Muscle of back (tissue), 13 donors: Measurements from ENCODE around the gene TMEM205. TPM values are rescaled to one million over a fixed set of nuclear protein-coding genes. Genes with fewer than 3 reads are reported as not detected.
A peak's percentile ranks its signal among the peaks of the same experiment; 100 is the strongest.
"Not testable (repeated sequence)": the region's sequence is repeated elsewhere in the genome, so short reads cannot be mapped to it uniquely, and the experiment has no call there.

ENCODE experiments used
- DNase-seq, 3 donors: peaks; one replicate each; pipeline versions ENCODE4 v3.0.0 to v3.0.0-alpha.2; 2013
- long read RNA-seq, 9 donors: transcript quantifications; one replicate each; lab custom pipeline, GENCODE V29; 2026
- polyA plus RNA-seq, 10 donors: library from polyadenylated mRNA; unstranded; fragments of 120-200 nt; gene quantifications; one replicate each; pipeline ENCODE4 v1.2.1, GENCODE V29; 2013; ENCODE audit not compliant: insufficient read length in 10 of 10

TMEM205 gene
- 10 to 100 TPM; 35.7 to 44.1 (median 39.9) TPM for polyA plus RNA-seq
- long read RNA-seq, donor 1, transcript TMEM205-203 (2 exons, 1,147 nt): minor isoform, 5 of 21 reads
- long read RNA-seq, donor 1, transcript TMEM205-216 (4 exons, 792 nt): major isoform, 8 of 21 reads
- long read RNA-seq, donor 1, partial matches to known transcripts: 0 of 21 reads
- long read RNA-seq, donor 1, other reads (novel, unspliced or antisense): 0 of 21 reads
- long read RNA-seq, donor 2, transcript TMEM205-216 (4 exons, 792 nt): major isoform, 11 of 26 reads
- long read RNA-seq, donor 2, partial matches to known transcripts: 0 of 26 reads
- long read RNA-seq, donor 2, other reads (novel, unspliced or antisense): 0 of 26 reads
- long read RNA-seq, donor 3: 0 reads
- long read RNA-seq, donor 4, transcript TMEM205-216 (4 exons, 792 nt): major isoform, 10 of 20 reads
- long read RNA-seq, donor 4, partial matches to known transcripts: 0 of 20 reads
- long read RNA-seq, donor 4, other reads (novel, unspliced or antisense): 0 of 20 reads
- long read RNA-seq, donor 5, transcript TMEM205-216 (4 exons, 792 nt): major isoform, 13 of 27 reads
- long read RNA-seq, donor 5, partial matches to known transcripts: 0 of 27 reads
- long read RNA-seq, donor 5, other reads (novel, unspliced or antisense): 0 of 27 reads
- long read RNA-seq, donor 6, transcript TMEM205-216 (4 exons, 792 nt): major isoform, 11 of 30 reads
- long read RNA-seq, donor 6, transcript TMEM205-203 (2 exons, 1,147 nt): minor isoform, 6 of 30 reads
- long read RNA-seq, donor 6, partial matches to known transcripts: 0 of 30 reads
- long read RNA-seq, donor 6, other reads (novel, unspliced or antisense): 0 of 30 reads
- long read RNA-seq, donor 7, transcript TMEM205-201 (3 exons, 1,034 nt): minor isoform, 5 of 22 reads
- long read RNA-seq, donor 7, transcript TMEM205-216 (4 exons, 792 nt): major isoform, 7 of 22 reads
- long read RNA-seq, donor 7, partial matches to known transcripts: 0 of 22 reads
- long read RNA-seq, donor 7, other reads (novel, unspliced or antisense): 0 of 22 reads
- long read RNA-seq, donor 8, partial matches to known transcripts: 0 of 19 reads
- long read RNA-seq, donor 8, other reads (novel, unspliced or antisense): 0 of 19 reads
- long read RNA-seq, donor 9, partial matches to known transcripts: 0 of 5 reads
- long read RNA-seq, donor 9, other reads (novel, unspliced or antisense): 0 of 5 reads

DNA sequence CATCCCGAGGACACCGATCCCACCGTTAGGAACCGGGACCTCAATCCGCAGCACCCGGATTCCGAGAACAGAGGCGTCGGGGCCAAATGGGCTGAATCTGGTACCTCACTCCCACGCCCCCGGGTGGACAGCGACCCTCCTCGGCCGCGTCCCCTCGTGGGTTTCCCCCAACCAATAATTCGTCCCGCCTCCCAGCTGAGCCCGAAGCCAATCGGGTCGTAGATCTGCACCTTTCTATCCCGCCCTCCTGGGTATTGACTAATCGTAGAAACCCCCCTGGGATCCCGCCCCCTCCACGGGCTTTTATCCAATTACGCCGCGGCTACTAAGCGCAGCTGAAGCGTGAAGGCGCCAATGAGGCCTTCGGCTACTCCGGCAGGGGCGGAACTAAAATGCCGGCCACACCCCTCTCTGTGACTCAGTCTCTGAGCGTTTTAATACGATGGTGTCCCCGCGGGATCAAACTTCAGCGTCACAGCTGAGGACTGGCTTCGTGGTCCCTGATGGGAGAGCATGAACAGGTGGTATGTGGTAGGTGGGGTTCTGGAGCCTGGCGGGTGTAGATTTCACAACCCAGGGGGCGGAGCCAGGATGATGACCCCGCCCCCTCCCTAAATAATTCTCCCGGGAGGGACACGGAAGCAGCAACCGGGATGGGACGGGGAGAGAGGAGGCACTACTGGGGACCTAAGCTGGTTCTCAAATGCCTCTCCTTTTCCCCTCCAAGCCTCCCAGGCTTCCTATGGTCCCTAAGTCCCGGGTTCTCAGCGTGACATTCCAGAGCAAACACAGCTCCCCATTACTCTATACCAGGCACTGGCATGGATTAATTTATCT, at the start of gene TMEM205, which contains the start of gene CCDC159:
Gene TMEM205, minus strand, starts transcription at position 165 of the 837 bp plus-strand sequence. CDS start 649 bp downstream, outside the sequence.
Gene CCDC159, plus strand, starts transcription at position 416 of the 837 bp plus-strand sequence. Its CDS starts 88 bp downstream, at position 504.
- DNase-seq: peak; percentile 96 to 99 (median 97)

DNA sequence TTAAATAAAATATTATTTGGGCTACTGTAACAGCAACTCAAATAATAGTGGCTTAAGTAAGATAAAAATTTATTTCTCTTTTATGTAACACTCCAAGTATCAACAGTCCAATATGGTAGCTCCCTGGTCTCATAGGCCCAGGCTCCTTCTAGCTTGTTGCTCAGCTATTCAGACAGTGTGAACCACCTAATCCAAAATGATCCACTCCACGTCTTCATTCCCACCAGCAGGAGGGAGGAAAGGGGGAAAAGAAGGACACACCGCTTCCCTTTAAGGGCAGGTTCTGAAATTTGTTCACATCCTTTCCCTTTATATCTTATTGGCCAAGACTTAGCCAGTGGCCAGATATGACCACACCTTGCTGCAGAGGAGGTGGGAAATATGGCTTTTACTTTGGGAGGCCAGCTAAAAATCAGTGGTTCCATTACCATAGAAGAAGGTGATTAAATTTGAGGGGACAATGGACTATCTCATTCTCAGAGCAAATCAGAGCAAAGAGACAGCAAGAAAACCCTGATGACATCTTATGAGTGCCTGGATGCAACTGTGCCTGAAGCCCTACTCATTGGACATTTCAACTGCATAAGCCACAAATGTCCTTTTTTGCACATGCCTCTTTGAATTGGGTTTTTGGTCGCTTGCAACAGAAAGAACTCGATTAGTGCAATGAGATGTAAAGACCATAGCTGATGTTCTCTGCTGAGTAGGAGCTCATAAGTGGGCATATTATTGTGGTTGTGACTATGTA, 45.0 kb upstream of the TMEM205 start:
- no peak for DNase-seq

DNA sequence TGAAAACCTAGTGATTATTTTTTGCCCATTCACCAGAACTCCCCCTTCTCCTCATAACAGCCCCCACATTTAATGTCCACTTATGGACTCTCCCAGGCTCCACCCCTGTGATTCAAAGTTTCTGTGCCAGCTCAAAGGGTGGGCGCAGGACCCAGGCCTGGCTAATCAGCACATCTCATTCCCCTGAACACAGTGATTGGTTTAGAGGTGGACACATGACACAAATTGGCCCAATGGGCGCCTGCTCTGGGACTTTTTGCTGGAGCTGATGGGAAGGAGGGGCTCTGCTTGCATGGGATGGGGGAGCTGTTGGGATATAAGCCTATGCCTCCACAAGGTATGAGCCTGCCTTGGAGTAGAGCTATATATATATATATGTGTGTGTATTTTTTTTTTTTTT, 44.3 kb upstream of the TMEM205 start:
- no peak for DNase-seq

DNA sequence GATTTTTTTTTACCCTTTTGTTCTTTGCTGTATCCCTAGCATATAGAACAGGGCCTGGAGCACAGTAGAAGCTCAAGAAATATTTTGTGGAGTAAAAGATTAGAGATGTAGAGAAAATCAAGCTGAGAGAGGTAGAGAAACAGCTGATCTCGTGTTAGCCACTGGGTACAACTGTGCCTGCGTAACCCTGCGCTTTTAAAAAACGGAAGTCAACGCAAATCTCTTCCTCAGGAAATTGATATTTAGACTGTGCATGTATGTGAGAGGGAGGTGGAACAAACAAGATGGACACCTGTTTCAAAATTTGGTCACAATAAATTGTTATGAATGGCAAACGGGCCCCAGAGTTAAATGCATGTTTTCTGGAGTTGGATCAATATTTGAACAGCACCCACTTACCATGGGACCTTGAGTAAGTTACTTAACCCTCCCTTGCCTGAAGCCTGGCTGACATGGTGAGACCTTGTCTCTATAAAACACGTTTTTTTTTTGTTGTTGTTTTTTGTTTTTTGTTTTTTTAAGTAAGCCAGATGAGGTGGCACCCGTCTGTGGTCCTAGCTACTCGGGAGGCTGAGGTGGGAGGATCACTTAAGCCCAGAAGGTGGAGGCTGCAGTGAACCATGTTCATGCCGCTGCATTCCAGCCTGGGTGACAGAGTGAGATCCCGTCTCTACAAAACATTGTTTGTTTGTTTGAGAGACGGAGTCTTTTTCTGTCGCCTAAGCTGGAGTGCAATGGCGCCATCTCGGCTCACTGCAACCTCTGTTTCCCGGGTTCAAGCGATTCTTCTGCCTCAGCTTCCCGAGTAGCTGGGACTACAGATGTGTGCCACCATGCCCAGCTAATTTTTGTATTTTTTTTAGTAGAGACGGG, 41.3 kb upstream of the TMEM205 start:
- no peak for DNase-seq

DNA sequence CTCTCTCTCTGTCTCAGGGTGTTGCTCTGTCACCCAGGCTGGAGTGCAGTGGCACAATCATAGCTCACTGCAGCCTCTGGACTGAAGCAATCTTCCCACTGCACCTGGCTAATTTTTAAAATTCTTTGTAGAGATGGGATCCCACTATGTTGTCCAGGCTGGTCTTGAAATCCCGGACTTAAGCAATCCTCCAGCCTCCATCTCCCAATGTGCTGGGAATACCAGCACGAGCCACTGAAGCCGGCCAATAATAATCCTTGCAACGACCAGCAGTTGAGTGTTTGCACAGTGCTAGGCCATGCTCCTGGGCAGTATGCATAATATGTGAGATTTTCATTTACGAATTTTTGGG, 38.7 kb upstream of the TMEM205 start:
- DNase-seq: no peak

DNA sequence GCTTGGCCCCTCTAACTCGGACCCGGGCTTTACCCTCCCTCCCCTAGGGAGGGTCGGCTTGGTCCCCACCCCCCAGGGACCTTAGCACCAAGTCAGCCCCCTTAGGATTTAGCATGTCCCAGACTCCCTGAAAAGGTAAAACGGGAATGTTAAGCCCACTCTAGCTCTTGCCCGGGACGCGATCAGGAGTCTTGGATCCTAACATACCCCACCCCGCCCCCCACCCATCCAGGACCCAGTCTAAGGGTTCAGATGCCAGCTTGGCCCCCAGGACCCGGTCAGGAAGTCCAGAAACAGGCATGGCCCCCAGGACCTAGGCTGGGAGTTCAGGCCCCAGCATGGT, 37.6 kb upstream of the TMEM205 start:
- no peak for DNase-seq

DNA sequence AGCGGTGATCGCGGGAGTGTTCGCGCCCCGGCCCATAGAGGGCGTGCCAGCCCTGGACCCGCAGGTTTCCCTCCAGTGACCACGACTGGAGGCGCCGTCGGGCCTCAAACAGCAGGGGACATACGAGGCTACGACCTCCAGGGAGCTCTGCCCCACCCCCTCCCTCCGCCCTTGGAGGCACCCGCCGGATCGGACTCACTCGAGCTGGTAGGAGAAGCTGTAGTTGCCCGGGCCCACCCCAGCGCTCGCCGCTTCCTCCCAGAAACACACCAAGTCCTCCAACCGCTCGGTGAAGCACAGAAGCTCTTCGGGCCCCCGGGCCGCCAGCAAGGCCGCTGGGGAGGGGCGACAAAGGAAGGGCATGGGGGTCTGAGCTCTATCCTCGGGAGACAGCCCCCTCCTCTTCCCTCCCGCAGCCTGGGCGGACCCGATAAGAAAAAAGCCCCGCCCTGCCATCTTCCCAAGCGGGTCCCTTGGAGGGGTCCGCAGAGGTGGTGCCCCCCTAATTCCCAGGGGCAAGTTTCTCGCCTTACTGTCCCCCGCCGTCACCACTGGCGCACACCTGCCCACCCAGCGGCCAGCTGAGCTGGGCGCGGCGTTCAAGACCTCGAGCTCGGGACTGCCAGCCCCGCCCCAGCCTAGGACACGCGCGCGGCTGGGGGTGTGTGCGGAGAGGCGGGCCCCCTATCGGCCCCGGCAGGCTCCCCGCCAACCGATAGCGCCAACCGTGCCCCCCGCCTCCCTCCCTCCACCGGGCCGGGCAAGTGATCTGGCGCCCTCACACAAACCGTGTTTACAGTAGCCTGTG, 37.0 kb upstream of the TMEM205 start:
- DNase-seq: peak in 1 of 3 donors; percentile 50

DNA sequence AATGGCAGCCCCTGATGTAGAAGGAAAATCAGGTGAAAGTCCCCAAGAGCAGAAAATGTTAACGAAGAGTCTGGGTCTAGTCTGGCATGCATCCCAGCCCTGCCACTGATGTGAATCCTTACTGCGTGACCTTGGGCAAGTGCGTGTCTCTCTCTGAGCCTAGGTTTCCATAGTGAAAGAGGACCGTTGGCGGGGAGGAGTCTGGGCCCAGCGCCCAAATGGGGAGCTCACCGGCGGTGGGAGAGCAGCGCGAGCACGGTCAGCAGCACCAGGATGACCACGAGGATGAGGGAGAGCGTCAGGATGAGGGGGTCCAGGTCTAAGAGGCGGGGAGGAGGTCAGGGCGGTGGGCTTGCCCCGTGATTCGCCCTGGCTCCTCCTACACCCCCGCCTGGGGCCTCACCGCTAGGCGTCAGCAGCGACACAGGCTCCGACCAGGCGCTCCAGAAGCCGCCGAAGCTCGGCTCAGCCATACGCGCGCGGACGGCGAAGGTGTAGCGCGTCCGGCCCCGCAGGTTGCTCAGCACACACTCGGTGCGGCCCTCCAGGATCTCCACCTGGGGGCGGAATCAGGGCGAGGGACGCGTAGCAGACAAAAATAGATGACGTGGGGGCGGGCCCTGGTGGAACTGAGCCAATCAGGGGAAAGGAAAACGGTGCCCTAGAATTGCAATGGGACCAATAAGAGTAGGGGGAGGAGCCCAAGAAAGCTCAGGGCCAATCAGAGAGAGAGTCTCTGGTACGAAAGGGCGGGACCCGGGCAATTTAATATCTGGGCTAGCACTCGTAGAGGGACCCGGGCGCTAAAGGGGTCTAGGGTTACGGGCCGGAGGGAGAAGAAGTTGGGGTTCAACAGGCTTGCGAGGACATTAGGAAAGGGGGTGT, 34.8 kb upstream of the TMEM205 start:
- DNase-seq: peak; percentile 96 to 98 (median 97)

DNA sequence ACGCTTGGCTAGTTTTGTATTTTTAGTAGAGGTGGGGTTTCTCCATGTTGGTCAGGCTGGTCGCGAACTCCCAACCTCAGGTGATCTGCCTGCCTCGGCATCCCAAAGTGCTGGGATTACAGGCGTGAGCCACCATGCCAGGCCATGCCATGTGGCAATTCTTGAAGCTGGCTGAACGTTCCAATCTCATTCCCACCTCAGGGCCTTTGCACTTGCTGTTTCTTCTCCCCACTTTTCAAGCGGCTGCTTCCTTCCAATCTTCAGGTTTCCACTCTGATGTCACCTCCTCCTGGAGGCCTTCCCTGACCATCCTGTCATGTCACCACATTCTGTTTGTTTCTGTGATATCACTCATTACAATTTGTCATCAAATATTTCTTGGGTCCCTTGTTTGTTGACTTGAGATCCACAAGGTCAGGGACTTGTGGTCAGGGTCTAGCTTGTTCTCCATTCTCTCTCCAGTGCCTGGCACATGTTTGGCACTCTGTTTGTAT, 33.8 kb upstream of the TMEM205 start:
- DNase-seq: no peak

DNA sequence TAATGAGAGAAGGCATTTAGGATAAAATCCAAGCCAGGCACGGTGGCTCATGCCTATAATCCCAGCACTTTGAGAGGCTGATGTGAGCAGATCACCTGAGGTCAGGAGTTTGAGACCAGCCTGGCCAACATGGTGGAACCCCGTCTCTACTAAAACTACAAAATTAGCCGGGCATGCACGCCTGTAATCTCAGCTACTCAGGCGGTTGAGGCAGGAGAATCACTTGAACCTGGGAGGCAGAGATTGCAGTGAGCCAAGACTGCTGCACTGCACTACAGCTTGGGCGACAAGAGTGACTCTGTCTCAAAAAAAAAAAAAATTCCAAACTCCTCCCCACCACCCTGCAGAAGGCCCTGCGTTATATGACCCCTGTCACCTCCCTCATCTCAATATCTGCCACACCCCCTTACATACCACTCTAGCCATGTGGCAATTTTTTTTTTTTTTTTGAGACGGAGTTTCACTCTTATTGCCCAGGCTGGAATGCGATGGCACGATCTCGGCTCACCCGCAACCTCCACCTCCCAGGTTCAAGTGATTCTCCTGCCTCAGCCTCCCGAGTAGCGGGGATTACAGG, 33.3 kb upstream of the TMEM205 start:
- DNase-seq: not testable (repeated sequence)

DNA sequence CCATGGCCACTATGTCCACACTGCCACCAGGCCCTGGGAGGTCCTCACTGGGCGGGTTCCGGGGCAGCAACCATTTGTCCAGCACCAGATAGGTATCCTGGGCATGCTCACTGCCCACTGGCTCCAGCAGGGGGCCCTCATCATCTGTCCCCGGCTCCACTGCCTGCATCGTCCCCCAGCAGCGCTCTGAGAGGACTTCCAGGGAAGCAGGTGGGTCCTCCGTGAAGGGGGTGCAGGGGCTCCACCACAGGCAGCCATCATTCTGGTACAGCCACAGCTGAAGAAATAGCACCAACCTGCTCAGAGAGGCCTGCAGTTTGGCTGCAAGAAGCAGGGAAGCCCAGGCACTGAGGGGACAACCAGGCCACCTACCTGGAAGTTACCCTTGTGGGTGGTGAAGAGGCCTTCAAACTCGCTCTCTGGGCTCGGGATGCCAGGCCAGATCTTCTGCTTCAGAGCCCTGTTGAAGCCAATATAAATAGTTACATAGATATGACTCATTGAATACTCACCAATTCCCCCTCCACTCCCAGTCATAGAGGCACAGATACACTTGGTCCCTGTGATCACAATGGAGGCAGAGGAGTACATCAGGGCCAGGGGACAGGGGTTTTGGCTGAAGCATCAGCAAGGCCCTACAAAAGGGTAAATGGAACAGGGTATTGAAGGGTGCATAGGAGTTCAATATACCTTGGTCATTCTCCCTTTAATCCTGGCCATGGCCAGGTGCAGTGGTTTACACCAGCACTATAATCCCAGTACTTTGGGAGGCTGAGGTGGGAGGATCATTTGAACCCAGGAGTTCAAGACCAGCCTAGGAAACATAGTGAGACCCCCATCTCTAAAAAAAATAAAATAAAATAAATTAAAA, 32.5 kb upstream of the TMEM205 start:
- peak in 2 of 3 donors; percentile 38 to 50 for DNase-seq

DNA sequence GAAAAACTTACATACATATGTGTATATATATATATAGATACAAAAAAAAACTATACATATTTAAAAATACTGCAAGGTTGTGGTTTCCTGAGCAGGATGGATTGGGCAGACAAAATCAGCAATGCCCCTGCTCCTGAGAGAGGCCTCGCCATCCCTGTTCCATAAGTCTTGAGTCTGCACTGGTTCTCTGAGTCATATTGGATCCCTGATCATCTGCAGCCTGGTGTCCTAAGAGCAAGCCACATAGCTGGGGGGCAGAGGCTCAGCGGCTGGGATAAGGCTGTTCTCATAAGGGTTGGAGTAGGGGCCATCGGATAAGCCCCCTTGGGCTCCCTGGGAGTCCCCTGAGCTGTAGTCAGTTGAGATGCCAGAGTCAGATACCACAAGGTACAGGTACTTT, 31.7 kb upstream of the TMEM205 start:
- no peak for DNase-seq

DNA sequence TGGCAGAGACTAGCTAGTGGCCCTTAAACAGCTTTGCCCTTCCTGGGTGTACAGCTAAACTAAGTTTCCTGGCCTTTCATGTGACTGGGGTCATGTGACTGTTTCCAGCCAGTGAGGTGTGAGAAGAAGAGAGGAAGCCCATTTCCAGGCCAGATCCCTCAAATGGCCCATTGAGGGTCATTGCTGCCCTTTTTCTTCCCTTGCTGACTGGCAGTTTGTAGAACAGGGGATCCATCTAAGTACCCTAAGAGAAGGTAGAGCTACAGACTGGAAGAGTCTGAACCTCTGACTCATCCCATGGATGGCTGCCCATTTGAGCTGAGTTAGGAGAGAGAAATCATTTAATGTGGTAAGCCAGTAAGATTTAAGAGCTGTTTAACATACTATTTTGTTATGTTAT, 31.2 kb upstream of the TMEM205 start:
- peak in 2 of 3 donors; percentile 44 to 86 for DNase-seq

DNA sequence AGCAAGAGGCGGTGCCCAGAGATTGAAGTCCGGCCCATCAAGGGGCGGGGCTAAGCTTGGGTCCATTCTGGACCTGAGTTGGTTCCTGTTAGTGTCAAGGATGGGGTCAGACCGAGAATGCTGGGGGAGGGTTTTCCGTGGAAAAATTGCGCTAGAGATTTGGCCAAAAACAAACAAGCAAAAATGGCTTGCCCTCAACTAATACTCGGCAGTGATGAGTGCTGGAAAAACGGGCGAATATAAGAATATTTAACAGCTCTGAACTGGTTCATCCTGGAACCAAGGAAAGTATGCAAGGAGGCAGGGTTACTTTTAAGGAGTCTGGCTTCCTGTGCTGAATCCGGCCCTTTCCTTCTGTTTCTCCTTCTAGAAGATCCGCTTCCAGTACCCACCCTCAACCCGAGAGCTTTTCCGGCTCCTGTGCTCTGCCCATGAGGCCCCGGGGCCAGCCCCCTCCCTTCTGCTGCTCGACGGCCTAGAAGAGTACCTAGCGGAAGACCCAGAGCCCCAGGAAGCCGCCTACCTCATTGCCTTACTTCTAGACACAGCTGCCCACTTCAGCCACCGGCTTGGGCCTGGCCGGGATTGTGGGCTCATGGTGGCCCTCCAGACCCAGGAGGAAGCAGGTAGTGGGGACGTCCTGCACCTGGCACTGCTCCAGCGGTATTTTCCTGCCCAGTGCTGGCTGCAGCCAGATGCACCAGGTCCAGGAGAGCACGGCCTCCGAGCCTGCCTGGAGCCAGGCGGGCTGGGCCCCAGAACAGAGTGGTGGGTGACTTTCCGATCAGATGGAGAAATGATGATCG, 29.3 kb upstream of the TMEM205 start:
- no peak for DNase-seq
